EH (cell line): Measurements from ENCODE around the gene INHBE.
A peak's percentile ranks its signal among the peaks of the same experiment; 100 is the strongest.
"Not testable (repeated sequence)": the region's sequence is repeated elsewhere in the genome, so short reads cannot be mapped to it uniquely, and the experiment has no call there.

Experiments
- DNase-seq: peaks from one replicate; pipeline ENCODE4 v3.0.0-alpha.2; 2015; ENCODE audit warnings: low read depth

INHBE gene

DNA sequence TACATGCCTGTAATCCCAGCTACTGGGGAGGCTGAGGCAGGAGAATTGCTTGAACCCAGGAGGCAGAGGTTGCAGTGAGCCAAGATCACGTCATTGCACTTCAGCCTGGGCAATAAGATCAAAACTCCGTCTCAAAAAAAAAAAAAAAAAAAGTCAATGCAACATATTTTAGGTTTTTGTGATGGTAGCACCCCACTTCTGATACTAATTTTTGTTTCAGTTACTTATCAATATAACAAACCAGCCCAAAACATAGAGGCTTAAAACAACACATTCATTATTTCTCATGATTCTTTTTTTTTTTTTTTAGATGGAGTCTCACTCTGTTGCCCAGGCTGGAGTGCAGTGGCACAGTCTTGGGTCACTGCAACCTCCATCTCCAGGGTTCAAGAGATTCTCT, 13.7 kb upstream of the INHBE start:
- not testable (repeated sequence) for DNase-seq

DNA sequence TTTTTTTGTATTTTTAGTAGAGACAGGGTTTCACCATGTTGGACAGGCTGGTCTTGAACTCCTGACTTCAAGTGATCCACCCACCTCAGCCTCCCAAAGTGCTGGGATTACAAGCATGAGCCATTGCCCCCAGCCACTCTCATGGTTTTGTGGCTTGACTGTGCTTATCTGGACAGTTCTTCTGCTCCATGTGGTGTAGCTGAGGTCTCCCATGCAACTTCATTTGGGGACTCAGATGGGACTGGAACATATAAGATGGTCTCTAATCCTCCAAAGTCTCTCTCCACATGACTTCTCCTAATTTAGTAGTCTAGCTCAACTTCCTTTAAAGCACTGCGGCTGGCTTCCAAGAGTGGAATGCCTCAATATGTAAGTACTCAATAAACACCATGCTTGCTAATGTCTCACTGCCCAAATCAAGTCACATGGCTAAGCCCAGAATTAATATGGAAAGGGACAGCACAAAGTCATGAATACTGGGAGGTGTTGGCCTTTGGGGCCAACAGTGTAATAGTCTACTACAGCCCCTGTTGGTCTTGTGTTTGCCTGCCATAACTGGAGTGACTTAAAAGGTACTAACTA, 13.2 kb upstream of the INHBE start:
- DNase-seq = peak; percentile 56

DNA sequence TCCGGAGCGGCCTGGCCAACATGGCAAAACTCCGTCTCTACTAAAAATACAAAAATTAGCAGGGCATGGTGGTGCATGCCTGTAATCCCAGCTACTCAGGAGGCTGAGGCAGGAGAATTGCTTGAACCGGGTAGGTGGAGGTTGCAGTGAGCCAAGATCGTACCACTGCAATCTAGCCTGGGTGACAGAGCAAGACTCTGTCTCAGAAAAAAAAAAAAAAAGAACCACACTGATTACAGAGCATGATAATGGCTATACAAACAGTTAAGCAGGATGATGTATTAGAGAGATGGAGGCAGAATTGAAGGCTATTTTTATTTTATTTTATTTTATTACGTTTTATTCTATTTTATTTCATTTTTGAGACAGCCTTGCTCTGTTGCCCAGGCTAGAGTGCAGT, 10.8 kb upstream of the INHBE start:
- not testable (repeated sequence) for DNase-seq

DNA sequence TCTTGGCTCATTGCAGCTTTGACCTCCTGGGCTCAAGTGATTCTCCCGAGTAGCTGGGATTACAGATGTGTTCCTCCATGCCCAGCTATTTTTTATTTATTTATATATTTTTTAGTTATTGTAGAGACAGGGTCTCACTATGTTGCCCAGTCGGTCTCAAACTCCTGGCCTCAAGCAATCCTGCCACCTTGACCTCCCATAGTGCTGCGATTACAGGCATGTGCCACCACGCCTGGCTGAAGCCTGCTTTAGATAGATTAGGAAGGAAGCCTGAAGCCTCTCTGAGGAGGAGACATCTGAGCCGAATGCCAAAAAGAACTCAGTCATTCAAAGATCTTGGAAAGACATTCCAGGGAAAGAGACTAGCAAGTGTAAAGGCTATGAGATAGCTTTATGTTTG, 10.4 kb upstream of the INHBE start:
- no peak for DNase-seq

DNA sequence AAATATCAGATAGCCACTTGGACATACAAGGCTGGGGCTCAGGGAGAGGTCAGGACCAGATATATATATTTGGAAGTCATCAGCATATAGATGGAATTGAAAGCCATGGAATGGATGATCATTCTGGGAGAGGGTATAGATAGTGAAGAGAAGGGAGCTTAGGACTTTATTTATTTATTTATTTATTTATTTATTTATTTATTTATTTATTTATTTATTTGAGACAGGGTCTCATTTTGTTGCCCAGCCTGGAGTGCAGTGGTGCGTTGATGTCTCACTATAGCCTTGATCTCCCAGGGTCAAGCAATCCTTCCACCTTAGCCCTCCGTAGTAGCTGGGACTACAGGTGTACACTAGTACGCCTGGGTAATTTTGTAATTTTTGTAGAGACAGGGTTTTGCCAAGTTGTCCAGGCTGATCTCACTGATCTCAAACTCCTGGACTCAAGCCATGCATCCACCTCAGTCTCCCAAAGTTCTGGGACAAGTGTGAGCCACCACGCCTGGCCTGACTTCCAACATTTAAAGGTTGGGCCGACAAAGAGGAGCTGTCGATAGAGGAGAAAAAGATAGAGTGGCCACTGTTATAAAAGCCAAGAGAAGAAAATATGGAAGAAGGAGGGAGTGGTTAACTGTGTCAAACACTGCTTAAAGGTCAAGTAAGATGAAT, 8.7 kb upstream of the INHBE start:
- DNase-seq = no peak

DNA sequence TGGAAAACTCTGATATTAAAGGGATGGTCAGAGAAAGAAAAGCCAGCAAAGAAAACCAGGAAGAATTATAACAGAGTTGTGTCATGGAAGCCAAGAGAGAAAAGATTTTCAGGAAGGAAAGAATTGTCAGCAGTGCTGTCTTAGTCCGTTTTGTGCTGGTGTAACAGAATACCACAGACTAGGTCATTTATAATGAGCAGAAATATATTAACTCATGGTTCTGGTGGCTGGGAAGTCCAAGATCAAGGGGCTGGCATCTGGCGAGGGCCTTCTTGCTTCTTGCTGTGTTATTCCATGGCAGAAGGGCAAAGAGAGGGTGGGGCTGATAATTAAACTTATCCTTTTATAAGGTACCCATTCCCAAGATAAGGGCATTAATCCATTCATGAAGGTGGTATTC, 6.4 kb upstream of the INHBE start:
- DNase-seq = no peak

DNA sequence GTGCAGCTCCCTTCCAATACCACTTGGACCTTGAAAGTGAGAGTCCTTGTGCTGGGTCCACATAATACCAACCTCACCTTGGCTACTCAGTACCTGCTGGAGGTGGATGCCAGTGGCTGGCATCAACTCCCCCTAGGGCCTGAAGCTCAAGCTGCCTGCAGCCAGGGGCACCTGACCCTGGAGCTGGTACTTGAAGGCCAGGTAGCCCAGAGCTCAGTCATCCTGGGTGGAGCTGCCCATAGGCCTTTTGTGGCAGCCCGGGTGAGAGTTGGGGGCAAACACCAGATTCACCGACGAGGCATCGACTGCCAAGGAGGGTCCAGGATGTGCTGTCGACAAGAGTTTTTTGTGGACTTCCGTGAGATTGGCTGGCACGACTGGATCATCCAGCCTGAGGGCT, 5.7 kb upstream of the INHBE start:
- no peak for DNase-seq

DNA sequence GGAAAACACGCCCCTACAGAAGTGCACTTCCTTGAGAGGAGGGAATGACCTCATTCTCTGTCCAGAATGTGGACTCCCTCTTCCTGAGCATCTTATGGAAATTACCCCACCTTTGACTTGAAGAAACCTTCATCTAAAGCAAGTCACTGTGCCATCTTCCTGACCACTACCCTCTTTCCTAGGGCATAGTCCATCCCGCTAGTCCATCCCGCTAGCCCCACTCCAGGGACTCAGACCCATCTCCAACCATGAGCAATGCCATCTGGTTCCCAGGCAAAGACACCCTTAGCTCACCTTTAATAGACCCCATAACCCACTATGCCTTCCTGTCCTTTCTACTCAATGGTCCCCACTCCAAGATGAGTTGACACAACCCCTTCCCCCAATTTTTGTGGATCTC, 5.0 kb upstream of the INHBE start:
- DNase-seq = no peak

DNA sequence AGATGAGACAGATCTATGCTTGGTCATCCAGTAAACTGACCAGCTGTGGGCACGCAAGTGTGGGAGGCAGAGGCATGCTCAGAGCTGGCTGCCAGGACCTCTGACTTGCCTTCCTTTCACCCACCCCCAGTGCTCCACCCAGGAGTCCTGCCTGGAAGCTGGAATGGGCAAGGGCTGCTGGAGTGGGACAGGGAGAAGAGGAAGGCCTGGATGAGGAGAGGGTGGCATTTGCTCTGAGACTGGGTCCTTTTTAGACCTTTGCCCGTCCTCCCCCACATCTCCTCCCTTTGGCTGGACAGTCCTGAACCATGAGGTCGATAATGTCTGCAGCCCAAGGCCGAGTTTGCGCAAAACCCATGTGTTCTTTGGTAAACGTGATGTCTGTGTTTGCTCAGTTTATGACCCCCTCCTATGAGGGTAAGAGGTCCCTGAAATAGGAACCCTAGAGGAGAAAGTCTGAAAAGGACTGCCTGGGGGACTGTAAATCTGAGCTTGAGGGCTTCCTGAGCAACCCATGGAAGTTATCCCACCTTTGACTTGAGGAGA, 3.8 kb upstream of the INHBE start:
- peak; percentile 51 for DNase-seq

DNA sequence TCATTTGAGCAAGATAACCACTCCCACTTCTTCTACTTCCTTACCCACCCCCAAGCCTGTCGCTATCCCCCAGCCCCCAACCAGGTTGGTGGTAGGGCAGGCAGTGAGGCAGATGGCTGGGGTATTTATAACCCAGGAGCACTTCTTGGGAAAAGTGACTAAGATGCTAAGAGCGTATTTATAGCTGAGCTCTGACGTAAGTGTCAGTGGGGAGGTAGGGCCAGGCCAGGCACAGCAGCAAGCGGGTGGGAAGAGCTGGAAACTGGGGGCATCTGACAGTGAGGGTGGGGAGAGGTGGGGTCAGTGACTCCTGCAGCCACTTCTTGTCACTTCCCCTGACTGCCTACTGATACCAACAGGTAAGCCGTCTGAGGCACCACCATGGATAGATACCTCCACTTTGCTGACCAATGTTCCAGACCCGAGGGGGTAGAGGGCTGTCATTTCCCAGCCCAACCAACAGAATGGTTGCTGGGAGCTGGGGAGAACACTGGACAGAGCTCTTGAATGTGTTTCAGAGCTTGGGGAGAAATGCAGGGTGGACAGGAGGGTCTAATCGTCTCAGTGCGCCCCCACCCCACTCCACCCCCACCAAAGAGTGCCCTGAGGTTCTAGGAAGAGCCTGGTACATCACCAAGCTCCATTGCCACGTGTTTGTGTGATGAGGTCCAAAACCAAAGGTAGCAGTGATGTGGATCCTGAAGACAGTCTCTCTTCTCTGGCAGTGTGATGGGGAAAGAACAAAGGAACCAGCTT, 2.7 kb upstream of the INHBE start:
- DNase-seq = peak; percentile 96

DNA sequence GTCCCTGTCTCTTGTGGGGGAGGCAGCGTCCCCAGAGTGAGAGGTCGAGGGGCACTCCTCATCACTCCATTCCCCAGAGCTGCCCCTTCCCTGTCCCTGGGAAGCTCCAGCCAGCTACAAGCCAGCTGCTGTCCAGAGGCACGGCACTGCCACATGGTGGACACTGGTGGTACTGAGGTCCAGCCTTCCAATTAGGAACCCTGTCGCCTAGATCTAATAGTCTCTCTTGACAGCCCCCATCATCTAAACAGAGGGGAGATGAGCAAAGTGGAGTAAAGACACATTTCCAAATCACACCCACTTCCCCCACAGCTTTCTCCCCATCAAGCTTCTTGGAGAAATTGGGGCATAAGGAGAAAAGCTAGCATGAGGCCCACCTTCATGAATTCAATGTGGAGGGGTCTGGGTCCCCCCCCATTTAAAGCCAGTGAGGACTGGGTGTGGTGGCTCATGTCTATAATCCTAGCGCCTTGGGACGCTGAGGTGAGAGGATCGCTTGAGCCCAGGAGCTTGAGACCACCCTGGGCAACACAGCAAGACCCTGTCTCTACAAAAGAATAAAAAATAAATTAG, 2.1 kb upstream of the INHBE start:
- peak; percentile 86 for DNase-seq

DNA sequence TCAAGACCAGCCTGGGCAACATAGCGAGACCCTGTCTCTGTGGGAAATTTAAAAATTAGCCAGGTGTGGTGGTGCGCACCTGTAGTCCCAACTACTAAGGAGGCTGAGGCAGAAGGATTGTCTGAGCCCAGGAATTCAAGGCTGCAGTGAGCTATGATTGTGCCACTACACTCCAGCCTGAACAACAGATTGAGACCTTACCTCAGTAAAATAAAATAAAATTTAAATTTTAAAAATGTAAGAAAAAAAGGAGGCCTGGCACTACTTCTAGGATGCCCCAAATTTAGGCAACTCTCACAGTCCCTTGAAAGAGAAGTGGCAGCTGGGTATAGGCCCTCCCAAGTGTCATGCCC, 918 bp upstream of the INHBE start:
- DNase-seq = no peak

DNA sequence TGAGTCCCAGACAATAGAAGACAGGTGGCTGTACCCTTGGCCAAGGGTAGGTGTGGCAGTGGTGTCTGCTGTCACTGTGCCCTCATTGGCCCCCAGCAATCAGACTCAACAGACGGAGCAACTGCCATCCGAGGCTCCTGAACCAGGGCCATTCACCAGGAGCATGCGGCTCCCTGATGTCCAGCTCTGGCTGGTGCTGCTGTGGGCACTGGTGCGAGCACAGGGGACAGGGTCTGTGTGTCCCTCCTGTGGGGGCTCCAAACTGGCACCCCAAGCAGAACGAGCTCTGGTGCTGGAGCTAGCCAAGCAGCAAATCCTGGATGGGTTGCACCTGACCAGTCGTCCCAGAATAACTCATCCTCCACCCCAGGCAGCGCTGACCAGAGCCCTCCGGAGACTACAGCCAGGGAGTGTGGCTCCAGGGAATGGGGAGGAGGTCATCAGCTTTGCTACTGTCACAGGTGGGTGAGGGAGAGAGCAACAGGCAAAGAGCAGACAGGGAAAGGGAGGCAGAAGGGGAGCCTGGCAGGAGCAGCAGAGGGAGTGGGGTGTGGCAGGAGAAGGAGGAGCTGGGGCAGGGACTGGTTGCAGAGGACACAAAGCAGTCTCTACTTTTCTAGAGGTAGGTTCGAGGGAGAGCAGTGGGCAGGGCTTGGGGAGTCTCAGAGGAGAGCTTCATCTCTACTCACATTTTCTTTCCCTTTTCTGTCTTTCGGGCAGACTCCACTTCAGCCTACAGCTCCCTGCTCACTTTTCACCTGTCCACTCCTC, 452 bp downstream of the INHBE start:
- DNase-seq = no peak

DNA sequence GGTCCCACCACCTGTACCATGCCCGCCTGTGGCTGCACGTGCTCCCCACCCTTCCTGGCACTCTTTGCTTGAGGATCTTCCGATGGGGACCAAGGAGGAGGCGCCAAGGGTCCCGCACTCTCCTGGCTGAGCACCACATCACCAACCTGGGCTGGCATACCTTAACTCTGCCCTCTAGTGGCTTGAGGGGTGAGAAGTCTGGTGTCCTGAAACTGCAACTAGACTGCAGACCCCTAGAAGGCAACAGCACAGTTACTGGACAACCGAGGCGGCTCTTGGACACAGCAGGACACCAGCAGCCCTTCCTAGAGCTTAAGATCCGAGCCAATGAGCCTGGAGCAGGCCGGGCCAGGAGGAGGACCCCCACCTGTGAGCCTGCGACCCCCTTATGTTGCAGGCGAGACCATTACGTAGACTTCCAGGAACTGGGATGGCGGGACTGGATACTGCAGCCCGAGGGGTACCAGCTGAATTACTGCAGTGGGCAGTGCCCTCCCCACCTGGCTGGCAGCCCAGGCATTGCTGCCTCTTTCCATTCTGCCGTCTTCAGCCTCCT, 1.1 kb downstream of the INHBE start:
- peak; percentile 62 for DNase-seq

DNA sequence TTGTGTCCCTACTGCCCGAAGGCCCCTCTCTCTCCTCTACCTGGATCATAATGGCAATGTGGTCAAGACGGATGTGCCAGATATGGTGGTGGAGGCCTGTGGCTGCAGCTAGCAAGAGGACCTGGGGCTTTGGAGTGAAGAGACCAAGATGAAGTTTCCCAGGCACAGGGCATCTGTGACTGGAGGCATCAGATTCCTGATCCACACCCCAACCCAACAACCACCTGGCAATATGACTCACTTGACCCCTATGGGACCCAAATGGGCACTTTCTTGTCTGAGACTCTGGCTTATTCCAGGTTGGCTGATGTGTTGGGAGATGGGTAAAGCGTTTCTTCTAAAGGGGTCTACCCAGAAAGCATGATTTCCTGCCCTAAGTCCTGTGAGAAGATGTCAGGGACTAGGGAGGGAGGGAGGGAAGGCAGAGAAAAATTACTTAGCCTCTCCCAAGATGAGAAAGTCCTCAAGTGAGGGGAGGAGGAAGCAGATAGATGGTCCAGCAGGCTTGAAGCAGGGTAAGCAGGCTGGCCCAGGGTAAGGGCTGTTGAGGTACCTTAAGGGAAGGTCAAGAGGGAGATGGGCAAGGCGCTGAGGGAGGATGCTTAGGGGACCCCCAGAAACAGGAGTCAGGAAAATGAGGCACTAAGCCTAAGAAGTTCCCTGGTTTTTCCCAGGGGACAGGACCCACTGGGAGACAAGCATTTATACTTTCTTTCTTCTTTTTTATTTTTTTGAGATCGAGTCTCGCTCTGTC, 1.8 kb downstream of the INHBE start:
- DNase-seq = no peak

DNA sequence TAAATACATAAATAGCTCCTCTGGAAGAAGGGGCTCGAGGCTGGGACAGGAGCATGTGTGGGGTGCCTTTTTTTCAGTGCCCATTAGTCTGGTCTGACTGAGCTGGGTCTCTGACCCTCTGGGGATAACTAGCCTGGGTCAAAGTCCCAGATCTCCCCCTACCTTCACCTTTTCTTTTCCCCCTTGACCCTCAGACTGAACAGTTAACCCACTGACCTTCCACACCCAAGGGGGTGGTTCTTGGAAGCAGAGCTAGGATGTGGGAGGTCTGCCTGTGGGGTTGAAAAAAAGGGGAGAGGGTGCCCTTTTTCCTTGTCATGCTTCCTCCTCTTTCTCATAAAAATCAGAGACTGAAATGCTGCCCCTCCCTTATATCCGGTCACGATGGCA, 3.6 kb downstream of the INHBE start:
- DNase-seq = no peak

DNA sequence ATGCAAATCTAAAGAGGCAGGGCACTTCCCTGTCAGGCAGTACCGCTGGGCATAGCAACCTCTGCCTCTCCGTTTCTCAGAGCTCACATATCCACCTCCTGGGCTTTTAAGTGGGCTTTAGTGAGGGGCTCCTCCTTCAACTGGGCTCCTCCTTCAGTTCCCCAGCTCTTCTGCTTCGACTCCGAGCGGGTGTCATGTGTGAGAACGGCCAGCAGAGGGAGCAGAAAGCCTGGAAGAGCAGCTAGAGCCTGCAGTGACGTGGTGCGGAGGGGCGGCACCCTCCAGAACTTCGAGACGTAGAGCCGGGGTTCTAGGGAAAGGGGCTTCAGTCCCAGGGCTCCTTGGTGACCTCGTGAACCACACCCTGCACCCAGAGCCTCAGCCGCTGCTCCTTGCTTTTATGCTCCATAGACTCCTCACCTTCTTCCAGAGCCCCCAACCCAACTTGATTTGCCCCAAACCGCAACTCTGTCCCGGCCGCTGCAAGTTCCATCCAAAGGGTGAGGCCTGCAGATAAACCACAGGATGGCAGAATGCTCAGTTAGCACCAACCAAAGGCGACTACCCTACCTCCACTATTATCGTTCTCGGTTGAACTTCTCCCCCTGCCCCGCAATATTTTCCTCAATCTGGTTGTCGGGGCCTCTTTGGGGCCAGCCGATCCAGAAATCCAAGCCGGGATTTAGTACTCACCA, 4.1 kb downstream of the INHBE start:
- peak; percentile 96 for DNase-seq

DNA sequence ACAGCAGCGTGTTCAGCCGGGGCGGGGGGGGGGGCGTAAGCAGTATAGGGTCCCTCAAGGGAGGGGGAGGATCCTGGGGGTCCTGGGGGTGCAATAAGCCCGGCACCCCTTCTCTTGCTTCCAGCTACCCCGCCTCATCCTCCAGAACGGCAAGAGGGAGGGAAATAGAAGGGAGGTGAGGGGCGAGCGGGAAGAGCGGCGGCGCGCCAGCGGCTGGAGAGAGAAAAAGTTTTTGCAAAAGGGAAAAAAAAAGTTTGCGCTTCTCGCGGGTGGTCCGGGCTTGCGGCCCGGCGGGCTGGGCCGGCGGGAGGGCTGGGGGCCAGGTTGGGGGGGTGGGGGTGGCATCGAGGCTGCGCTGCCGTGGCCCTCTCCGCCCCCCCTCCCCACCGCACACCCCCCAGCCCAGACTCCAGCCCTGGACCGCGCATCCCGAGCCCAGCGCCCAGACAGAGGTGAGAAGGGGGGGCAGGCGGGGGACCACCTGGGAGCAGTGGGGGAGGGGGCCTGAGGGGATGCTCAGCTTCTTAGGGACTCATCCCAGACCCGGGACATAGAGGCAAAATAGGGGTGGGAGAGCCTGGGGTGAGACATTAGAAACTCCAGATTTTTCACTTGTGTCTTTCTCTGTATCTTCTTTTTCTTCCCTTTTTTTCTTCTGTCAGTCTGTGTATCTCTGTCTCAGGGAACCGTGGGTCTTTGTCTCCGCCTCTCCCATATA, 4.8 kb downstream of the INHBE start, which contains the start of gene GLI1:
GLI1 (plus strand) TSS at position 36 of the 718 bp plus-strand sequence. CDS start 3,907 bp downstream, outside the sequence.
- no peak for DNase-seq

DNA sequence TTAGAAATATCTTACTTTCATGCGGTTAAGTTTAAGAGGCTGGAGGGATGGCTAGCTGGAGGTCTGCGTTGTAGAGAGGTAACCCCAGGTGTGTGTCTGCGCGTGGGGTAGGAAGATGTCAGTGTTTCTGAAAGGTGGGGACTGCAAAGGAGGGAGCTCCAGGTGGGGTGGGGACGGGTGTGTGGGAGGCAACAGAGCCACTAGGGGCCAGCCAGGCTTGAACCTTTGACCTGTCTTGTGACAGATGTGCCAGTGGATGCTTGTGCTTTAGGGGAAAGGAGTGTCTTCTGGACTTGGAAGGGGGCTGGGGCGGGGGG, 5.3 kb downstream of the INHBE start:
- DNase-seq = no peak

DNA sequence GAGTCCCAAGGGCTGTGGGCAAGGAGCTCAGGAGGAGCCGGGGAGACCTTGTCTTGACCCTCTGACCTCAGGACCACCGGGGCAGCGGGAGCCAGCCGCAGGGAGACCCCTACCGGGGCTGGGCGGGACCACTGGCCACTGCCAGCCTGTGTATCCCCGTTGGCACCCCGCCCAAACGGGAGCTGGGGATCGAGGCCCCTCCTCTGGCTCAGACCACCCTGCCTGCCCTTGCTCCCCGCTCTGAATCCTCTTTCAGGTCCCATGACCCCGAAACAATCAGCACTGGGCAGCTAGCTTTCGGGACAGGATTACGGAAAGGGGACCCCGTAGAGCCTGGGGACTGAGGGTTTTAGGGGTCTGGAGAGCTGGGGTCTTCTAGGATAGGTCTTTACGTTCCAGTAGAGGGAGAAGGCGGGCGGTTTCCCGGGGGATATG, 5.8 kb downstream of the INHBE start:
- DNase-seq = no peak
